Measurements from ENCODE around the gene MPP1. TPM values are rescaled to one million over a fixed set of nuclear protein-coding genes. Genes with fewer than 3 reads are reported as not detected.
A peak's percentile ranks its signal among the peaks of the same experiment; 100 is the strongest.

Gene MPP1
- total RNA-seq, 6 experiments from 2014 or later = 20.2 to 51.7 (median 32.5) TPM

- Histone ChIP-seq H3K4me1 (peaks cover 0 to 27% (median 8%) of the 10 kb centered on the region in 4 donors), H3K9me3 (no peaks in the 10 kb centered on the region), H3K36me3 (no peaks in the 10 kb centered on the region), H3K27ac (peak overlapping the region in 2 of 3 donors; percentile 6 to 59), H3K4me3 (no peak overlapping the region), H3K27me3 (no peaks in the 10 kb centered on the region)
- 42% methylated on average over 2 of the region's 5 CpGs for WGBS (ENCODE audit: insufficient coverage, low coverage, low lambda C conversion rate, missing lambda C conversion rate)
- DNase-seq (no peak), ATAC-seq (no peak)
- no peak for TF ChIP-seq POLR2A (IDR thresholded peaks at IDR 0.05)
- TF ChIP-seq CTCF (IDR thresholded peaks at IDR 0.05) = no peak
- intact Hi-C loops (cut with DNase I) = no loop called here
Measured at GRCh38 chrX:154732421-154733065, 72.7 kb downstream of the MPP1 start.

- intact Hi-C loops (cut with DNase I) = no loop called here
- H3K27me3 ChIP-seq = no peaks in the 10 kb centered on the region
- DNase-seq (no peak), ATAC-seq (peak in 2 of 4 donors; percentile 8 to 15)
- H3K36me3 ChIP-seq = no peaks in the 10 kb centered on the region
- H3K4me3 ChIP-seq = no peak overlapping the region
- no peaks in the 10 kb centered on the region for H3K9me3 ChIP-seq
- H3K4me1 ChIP-seq = peaks cover 0 to 31% (median 9%) of the 10 kb centered on the region in 4 donors
- H3K27ac ChIP-seq = peak overlapping the region in 1 of 3 donors; percentile 10
- TF ChIP-seq POLR2A (IDR thresholded peaks at IDR 0.05) (no peak), CTCF (IDR thresholded peaks at IDR 0.05) (no peak)
- 65% methylated on average over 7 of the region's 7 CpGs for WGBS (ENCODE audit: insufficient coverage, low coverage, low lambda C conversion rate, missing lambda C conversion rate)
Measured at GRCh38 chrX:154731881-154732280, 73.4 kb downstream of the MPP1 start.

GRCh38 chrX:154731184-154731583 is 74.1 kb downstream of the MPP1 start:
- H3K9me3 ChIP-seq = no peaks in the 10 kb centered on the region
- peaks cover 0 to 31% (median 9%) of the 10 kb centered on the region in 4 donors for H3K4me1 ChIP-seq
- 79% methylated on average over 5 of the region's 5 CpGs for WGBS (ENCODE audit: insufficient coverage, low coverage, low lambda C conversion rate, missing lambda C conversion rate)
- peak overlapping the region in 1 of 3 donors; percentile 5 for H3K27ac ChIP-seq
- no peak for ATAC-seq
- no peak for DNase-seq
- H3K4me3 ChIP-seq = no peak overlapping the region
- no peaks in the 10 kb centered on the region for H3K36me3 ChIP-seq
- no peaks in the 10 kb centered on the region for H3K27me3 ChIP-seq
- intact Hi-C loops (cut with DNase I) = no loop called here
- TF ChIP-seq POLR2A (IDR thresholded peaks at IDR 0.05) (no peak), CTCF (IDR thresholded peaks at IDR 0.05) (no peak)

- TF ChIP-seq CTCF (IDR thresholded peaks at IDR 0.05) (no peak), POLR2A (IDR thresholded peaks at IDR 0.05) (no peak)
- Histone ChIP-seq H3K27me3 (no peaks in the 10 kb centered on the region), H3K36me3 (no peaks in the 10 kb centered on the region), H3K27ac (peak overlapping the region; percentile 0 to 34 (median 15)), H3K9me3 (no peaks in the 10 kb centered on the region), H3K4me3 (no peak overlapping the region), H3K4me1 (peaks cover 0 to 31% (median 9%) of the 10 kb centered on the region in 4 donors)
- 48% methylated on average over 6 of the region's 6 CpGs for WGBS (ENCODE audit: insufficient coverage, low coverage, low lambda C conversion rate, missing lambda C conversion rate)
- DNase-seq (peak; percentile 73 to 88 (median 75)), ATAC-seq (peak; percentile 76 to 90 (median 79))
- intact Hi-C loops (cut with DNase I) = no loop called here
Measured at GRCh38 chrX:154730253-154730891, 74.9 kb downstream of the MPP1 start.
